Cardiac muscle cell (in vitro differentiated cells and primary cell): ENCODE results near the gene PLCH2. TPM values are rescaled to one million over a fixed set of nuclear protein-coding genes. Genes with fewer than 3 reads are reported as not detected.

Experiments
- DNase-seq, 2 donors: peaks; one replicate each; pipeline versions ENCODE4 v3.0.0 to v3.0.0-alpha.2; 2010 to 2017; ENCODE audit warnings: low read depth in 1 of 2, low spot score in 1 of 2
- H3K27ac ChIP-seq: fragments of 200-600 bp; sonication (generic); 2 replicates; pipeline ENCODE4 v1.5.1; 2016
- H3K27me3 ChIP-seq: fragments of 200-600 bp; sonication (generic); 2 replicates; pipeline ENCODE4 v1.6.0; 2016; ENCODE audit warnings: control low read depth
- H3K36me3 ChIP-seq: fragments of 200-600 bp; sonication (generic); 2 replicates; pipeline ENCODE4 v1.5.1; 2016; ENCODE audit warnings: control low read depth
- H3K4me1 ChIP-seq: fragments of 200-600 bp; sonication (generic); 2 replicates; pipeline ENCODE4 v1.8.1; 2017; ENCODE audit warnings: low read depth, mild to moderate bottlenecking, mixed run types
- H3K4me3 ChIP-seq: fragments of 200-600 bp; sonication (generic); 2 replicates; pipeline ENCODE4 v1.5.1; 2016; ENCODE audit warnings: mild to moderate bottlenecking
- H3K9me3 ChIP-seq: fragments of 200-600 bp; sonication (generic); 2 replicates; pipeline ENCODE4 v1.5.1; 2017; ENCODE audit warnings: low read depth, mild to moderate bottlenecking, control low read depth
- CTCF ChIP-seq: IDR thresholded peaks from 2 replicates; pipeline ENCODE4 v1.5.1; 2012; ENCODE audit warnings: low read depth, mild to moderate bottlenecking, low read length
- polyA plus RNA-seq: library from polyadenylated mRNA; unstranded; fragments of >200 nt; fragmentation: Nextera tagmentation; extraction: Ambion mirVana; gene quantifications from 2 replicates; pipeline ENCODE4 v1.2.1, GENCODE V29; 2016
- total RNA-seq: library from RNA; depleted of rRNA; stranded (reverse); fragments of >200 nt; gene quantifications from 2 replicates; pipeline ENCODE4 v1.2.3, GENCODE V29; 2016

Gene PLCH2
- total and polyA plus RNA-seq, 2 experiments from 2014 or later: 0.33 to 0.44 TPM

GRCh38 chr1:2518528-2518927 is 42.4 kb downstream of the PLCH2 start:
- TF ChIP-seq CTCF: no peak
- H3K27me3 ChIP-seq: no peaks in the 10 kb centered on the region
- H3K36me3 ChIP-seq: peaks cover 37% of the 10 kb centered on the region
- no peak overlapping the region for H3K4me3 ChIP-seq
- DNase-seq: no peak
- no peaks in the 10 kb centered on the region for H3K9me3 ChIP-seq
- peaks cover 13% of the 10 kb centered on the region for H3K4me1 ChIP-seq
- no peak overlapping the region for H3K27ac ChIP-seq

GRCh38 chr1:2519029-2519685 is 43.1 kb downstream of the PLCH2 start:
- Histone ChIP-seq H3K4me3 (no peak overlapping the region), H3K27ac (no peak overlapping the region), H3K9me3 (no peaks in the 10 kb centered on the region), H3K27me3 (no peaks in the 10 kb centered on the region), H3K4me1 (peaks cover 17% of the 10 kb centered on the region), H3K36me3 (peaks cover 30% of the 10 kb centered on the region)
- TF ChIP-seq CTCF: no peak
- DNase-seq: no peak

- H3K27ac ChIP-seq: no peak overlapping the region
- DNase-seq: no peak
- no peak for TF ChIP-seq CTCF
- H3K36me3 ChIP-seq: peaks cover 28% of the 10 kb centered on the region
- no peak overlapping the region for H3K4me3 ChIP-seq
- no peaks in the 10 kb centered on the region for H3K27me3 ChIP-seq
- H3K4me1 ChIP-seq: peaks cover 22% of the 10 kb centered on the region
- no peaks in the 10 kb centered on the region for H3K9me3 ChIP-seq
Observed at GRCh38 chr1:2519729-2520128, 43.6 kb downstream of the PLCH2 start.

GRCh38 chr1:2520206-2520605 is 44.1 kb downstream of the PLCH2 start:
- H3K4me3 ChIP-seq: no peak overlapping the region
- peaks cover 25% of the 10 kb centered on the region for H3K36me3 ChIP-seq
- DNase-seq: no peak
- no peaks in the 10 kb centered on the region for H3K27me3 ChIP-seq
- TF ChIP-seq CTCF: no peak
- H3K9me3 ChIP-seq: no peaks in the 10 kb centered on the region
- H3K4me1 ChIP-seq: peaks cover 26% of the 10 kb centered on the region
- H3K27ac ChIP-seq: no peak overlapping the region

GRCh38 chr1:2520806-2521205 is 44.7 kb downstream of the PLCH2 start:
- H3K4me1 ChIP-seq: peaks cover 28% of the 10 kb centered on the region
- no peak overlapping the region for H3K4me3 ChIP-seq
- peaks cover 24% of the 10 kb centered on the region for H3K36me3 ChIP-seq
- no peaks in the 10 kb centered on the region for H3K27me3 ChIP-seq
- no peaks in the 10 kb centered on the region for H3K9me3 ChIP-seq
- peak in 1 of 2 donors; percentile 60 for DNase-seq
- H3K27ac ChIP-seq: no peak overlapping the region
- TF ChIP-seq CTCF: no peak
